OCI-LY1 (cell line): ENCODE measurements around the gene TMEM178B.

Experiments used
- H2AFZ ChIP-seq: fragments of 200-600 bp; sonication (generic), shearing (Covaris generic); 2 replicates; pipeline ENCODE4 v1.6.0; 2014; ENCODE audit warnings: antibody characterized with exemption, mild to moderate bottlenecking, low read length
- H3F3A ChIP-seq: fragments of 200-600 bp; sonication (generic), shearing (Covaris generic); 2 replicates; pipeline ENCODE4 v1.6.0; 2014; ENCODE audit warnings: mild to moderate bottlenecking, antibody characterized with exemption, low read length, moderate library complexity; ENCODE audit not compliant: insufficient read depth
- H3K27ac ChIP-seq: fragments of 200-600 bp; sonication (generic); 2 replicates; pipeline ENCODE4 v1.5.1; 2014; ENCODE audit warnings: low read length, mixed run types, mild to moderate bottlenecking, low read depth; ENCODE audit not compliant: poor library complexity, severe bottlenecking
- H3K27me3 ChIP-seq: fragments of 200-600 bp; sonication (generic); 2 replicates; pipeline ENCODE4 v1.6.0; 2014; ENCODE audit warnings: antibody characterized with exemption, mild to moderate bottlenecking, low read length, moderate library complexity; ENCODE audit not compliant: insufficient read depth
- H3K36me3 ChIP-seq: fragments of 200-600 bp; sonication (generic); 2 replicates; pipeline ENCODE4 v1.6.1; 2014; ENCODE audit warnings: mild to moderate bottlenecking, antibody characterized with exemption, low read length, moderate library complexity, mixed read lengths; ENCODE audit not compliant: insufficient read depth
- H3K4me1 ChIP-seq: fragments of 200-600 bp; sonication (generic); 2 replicates; pipeline ENCODE4 v1.5.1; 2014; ENCODE audit warnings: mild to moderate bottlenecking, low read length, moderate library complexity; ENCODE audit not compliant: insufficient read depth, severe bottlenecking
- H3K4me2 ChIP-seq: fragments of 200-600 bp; sonication (generic), shearing (Covaris generic); 2 replicates; pipeline ENCODE4 v1.6.1; 2014; ENCODE audit warnings: low read length
- H3K4me3 ChIP-seq: fragments of 200-600 bp; sonication (generic); 2 replicates; pipeline ENCODE4 v1.5.1; 2014; ENCODE audit warnings: low read length, low read depth, mild to moderate bottlenecking, mixed read lengths; ENCODE audit not compliant: poor library complexity, severe bottlenecking
- H3K79me2 ChIP-seq: fragments of 200-600 bp; shearing (Covaris generic); 2 replicates; pipeline ENCODE4 v1.6.1; 2016; ENCODE audit warnings: mixed run types, low read length, mixed read lengths; ENCODE audit not compliant: insufficient read depth
- H3K9ac ChIP-seq: fragments of 200-600 bp; sonication (generic), shearing (Covaris generic); 2 replicates; pipeline ENCODE4 v1.6.1; 2014; ENCODE audit warnings: mild to moderate bottlenecking, low read length, mixed read lengths
- H3K9me2 ChIP-seq: fragments of 200-600 bp; sonication (generic), shearing (Covaris generic); 2 replicates; pipeline ENCODE4 v1.6.1; 2014; ENCODE audit warnings: low read depth, mild to moderate bottlenecking, low read length, mixed read lengths
- H3K9me3 ChIP-seq: fragments of 200-600 bp; shearing (Covaris generic); 2 replicates; pipeline ENCODE4 v1.6.1; 2014; ENCODE audit warnings: low read length, mixed read lengths
- H4K20me1 ChIP-seq: fragments of 200-600 bp; sonication (generic), shearing (Covaris generic); 2 replicates; pipeline ENCODE4 v1.6.0; 2016; ENCODE audit warnings: mild to moderate bottlenecking, low read length; ENCODE audit not compliant: insufficient read depth
- EZH2 ChIP-seq: fragments of 200-600 bp; sonication (generic), shearing (Covaris generic); IDR thresholded peaks from 2 replicates; pipeline ENCODE4 v1.8.0; 2017; ENCODE audit warnings: borderline replicate concordance, mixed run types, mild to moderate bottlenecking, antibody characterized with exemption, low read length, moderate library complexity, mixed read lengths
- TF ChIP-seq, protein P1 (sequence below): fragments of 200-600 bp; sonication (generic), shearing (Covaris generic); IDR thresholded peaks from 2 replicates; pipeline ENCODE4 v1.5.1; 2017; ENCODE audit warnings: mild to moderate bottlenecking, antibody characterized with exemption, low read length, moderate library complexity, mixed read lengths

Gene TMEM178B

GRCh38 chr7:141200191-141201108, 126.6 kb downstream of the TMEM178B start:
- Histone ChIP-seq H2AFZ (no peak overlapping the region), H3K9ac (no peak overlapping the region), H3K9me3 (no peaks in the 10 kb centered on the region), H3K4me3 (no peak overlapping the region), H3K36me3 (no peaks in the 10 kb centered on the region), H3K27me3 (0 out of 2 replicates have a peak, but pooled peaks cover 3% of the 10 kb centered on the region), H3K4me2 (no peak overlapping the region), H4K20me1 (no peaks in the 10 kb centered on the region), H3F3A (no peaks in the 10 kb centered on the region), H3K27ac (no peak overlapping the region), H3K9me2 (no peaks in the 10 kb centered on the region), H3K79me2 (no peaks in the 10 kb centered on the region), H3K4me1 (no peaks in the 10 kb centered on the region)
- TF ChIP-seq, protein P1, sequence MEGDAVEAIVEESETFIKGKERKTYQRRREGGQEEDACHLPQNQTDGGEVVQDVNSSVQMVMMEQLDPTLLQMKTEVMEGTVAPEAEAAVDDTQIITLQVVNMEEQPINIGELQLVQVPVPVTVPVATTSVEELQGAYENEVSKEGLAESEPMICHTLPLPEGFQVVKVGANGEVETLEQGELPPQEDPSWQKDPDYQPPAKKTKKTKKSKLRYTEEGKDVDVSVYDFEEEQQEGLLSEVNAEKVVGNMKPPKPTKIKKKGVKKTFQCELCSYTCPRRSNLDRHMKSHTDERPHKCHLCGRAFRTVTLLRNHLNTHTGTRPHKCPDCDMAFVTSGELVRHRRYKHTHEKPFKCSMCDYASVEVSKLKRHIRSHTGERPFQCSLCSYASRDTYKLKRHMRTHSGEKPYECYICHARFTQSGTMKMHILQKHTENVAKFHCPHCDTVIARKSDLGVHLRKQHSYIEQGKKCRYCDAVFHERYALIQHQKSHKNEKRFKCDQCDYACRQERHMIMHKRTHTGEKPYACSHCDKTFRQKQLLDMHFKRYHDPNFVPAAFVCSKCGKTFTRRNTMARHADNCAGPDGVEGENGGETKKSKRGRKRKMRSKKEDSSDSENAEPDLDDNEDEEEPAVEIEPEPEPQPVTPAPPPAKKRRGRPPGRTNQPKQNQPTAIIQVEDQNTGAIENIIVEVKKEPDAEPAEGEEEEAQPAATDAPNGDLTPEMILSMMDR = no peak
- no peak for TF ChIP-seq EZH2

DNA sequence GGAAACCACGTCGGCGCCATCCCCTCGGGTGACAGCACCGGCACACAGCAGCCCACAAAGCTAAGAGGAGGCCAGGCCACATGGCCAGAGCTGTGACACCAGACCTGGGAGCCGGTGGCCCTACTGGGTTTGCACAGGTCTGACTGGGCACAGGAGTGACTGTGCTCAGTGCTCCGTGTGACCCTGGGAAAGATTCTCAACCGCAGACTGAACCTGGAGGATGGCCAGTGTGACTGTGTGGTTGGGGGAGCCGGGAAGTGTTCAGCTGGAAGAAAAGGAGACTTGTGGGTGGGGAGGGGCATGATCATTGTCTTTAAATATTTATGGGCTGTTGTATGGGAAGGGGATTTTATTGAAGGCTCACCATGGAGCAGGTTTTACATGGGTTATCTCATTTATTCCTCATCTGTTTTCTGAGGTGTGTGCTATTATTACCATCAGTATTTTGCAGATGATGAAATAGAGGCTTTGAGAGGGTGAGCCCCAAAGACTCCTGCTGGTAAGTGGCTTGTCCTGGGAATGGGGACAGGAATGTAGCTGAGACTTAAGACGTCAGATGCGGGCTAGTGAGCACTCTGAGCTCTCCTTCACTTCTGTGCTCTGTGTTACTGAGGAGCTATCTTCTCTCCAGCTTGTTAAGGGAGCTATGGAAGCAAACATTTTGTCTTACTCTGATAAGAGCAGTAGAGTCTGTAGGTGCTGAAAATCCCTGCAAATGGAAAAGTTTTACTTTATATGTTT, 127.5 kb downstream of the TMEM178B start:
- no peak overlapping the region for H3K4me3 ChIP-seq
- no peaks in the 10 kb centered on the region for H3F3A ChIP-seq
- 0 out of 2 replicates have a peak, but pooled peaks cover 3% of the 10 kb centered on the region for H3K27me3 ChIP-seq
- TF ChIP-seq, protein P1 = no peak
- no peak for TF ChIP-seq EZH2
- no peaks in the 10 kb centered on the region for H3K79me2 ChIP-seq
- H2AFZ ChIP-seq = no peak overlapping the region
- H3K9ac ChIP-seq = no peak overlapping the region
- H3K9me2 ChIP-seq = no peaks in the 10 kb centered on the region
- no peak overlapping the region for H3K4me2 ChIP-seq
- H3K9me3 ChIP-seq = no peaks in the 10 kb centered on the region
- H4K20me1 ChIP-seq = no peaks in the 10 kb centered on the region
- H3K27ac ChIP-seq = no peak overlapping the region
- H3K36me3 ChIP-seq = no peaks in the 10 kb centered on the region
- H3K4me1 ChIP-seq = no peaks in the 10 kb centered on the region

- no peak overlapping the region for H3K27ac ChIP-seq
- 0 out of 2 replicates have a peak, but pooled peaks cover 3% of the 10 kb centered on the region for H3K27me3 ChIP-seq
- H3K9me2 ChIP-seq = no peaks in the 10 kb centered on the region
- no peak for TF ChIP-seq EZH2
- TF ChIP-seq, protein P1 = no peak
- H3K9ac ChIP-seq = no peak overlapping the region
- no peaks in the 10 kb centered on the region for H3K4me1 ChIP-seq
- H3K79me2 ChIP-seq = no peaks in the 10 kb centered on the region
- no peak overlapping the region for H2AFZ ChIP-seq
- H3K9me3 ChIP-seq = no peaks in the 10 kb centered on the region
- H3K36me3 ChIP-seq = no peaks in the 10 kb centered on the region
- H3K4me3 ChIP-seq = no peak overlapping the region
- H3K4me2 ChIP-seq = no peak overlapping the region
- no peaks in the 10 kb centered on the region for H4K20me1 ChIP-seq
- H3F3A ChIP-seq = no peaks in the 10 kb centered on the region
These were observed 128.7 kb downstream of the TMEM178B start for GRCh38 chr7:141202535-141202934.
